WTC11 (cell line): Measurements from ENCODE around the gene ATN1. TPM values are rescaled to one million over a fixed set of nuclear protein-coding genes. Genes with fewer than 3 reads are reported as not detected.

ENCODE experiments used
- ATAC-seq: fragments of 200-7000 bp; cut with Tn5 transposase; 2 replicates; pipeline ENCODE4 v1.10.0; 2021; ENCODE audit warnings: mild to moderate bottlenecking, moderate library complexity
- CTCF ChIA-PET: fragments of 300-600 bp; sonication (Branson Sonifier 250); formaldehyde crosslinking; loops from one replicate; lab custom pipeline; 2021; ENCODE audit warnings: antibody characterized with exemption; lab: Charles Lee
- POLR2A ChIA-PET: fragments of 350-600 bp; sonication (Branson Sonifier 250); formaldehyde crosslinking; loops from one replicate; lab custom pipeline; 2021; ENCODE audit warnings: antibody characterized with exemption; lab: Charles Lee
- DNase-seq: peaks from one replicate; pipeline ENCODE4 v3.0.0; 2021; ENCODE audit warnings: low spot score
- H3K27ac Mint-ChIP-seq: 2 replicates; pipeline ENCODE4 v1.8.0; 2021; ENCODE audit warnings: mixed read lengths
- H3K27me3 Mint-ChIP-seq: 2 replicates; pipeline ENCODE4 v1.8.0; 2021; ENCODE audit warnings: low read depth, mild to moderate bottlenecking, moderate library complexity, mixed read lengths
- H3K36me3 Mint-ChIP-seq: 2 replicates; pipeline ENCODE4 v1.8.0; 2021; ENCODE audit warnings: mixed read lengths
- H3K4me1 Mint-ChIP-seq: 2 replicates; pipeline ENCODE4 v1.8.0; 2022; ENCODE audit warnings: mixed read lengths
- H3K4me3 Mint-ChIP-seq: 2 replicates; pipeline ENCODE4 v1.8.0; 2021; ENCODE audit warnings: mild to moderate bottlenecking, moderate library complexity, mixed read lengths
- H3K9me3 Mint-ChIP-seq: 2 replicates; pipeline ENCODE4 v1.8.0; 2021; ENCODE audit warnings: mixed read lengths
- CREM ChIP-seq: sonication (generic); formaldehyde crosslinking; IDR thresholded peaks from 2 replicates; pipeline ENCODE4 v1.8.1; 2022; ENCODE audit warnings: mild to moderate bottlenecking, missing genetic modification reagents, moderate library complexity
- FOXJ3 ChIP-seq: sonication (generic); formaldehyde crosslinking; IDR thresholded peaks from 2 replicates; pipeline ENCODE4 v1.9.0; 2021; ENCODE audit warnings: missing genetic modification reagents, mild to moderate bottlenecking, borderline replicate concordance
- FOXK1 ChIP-seq: sonication (generic); formaldehyde crosslinking; IDR thresholded peaks from 2 replicates; pipeline ENCODE4 v1.8.0; 2022; ENCODE audit warnings: mild to moderate bottlenecking, moderate library complexity, missing genetic modification reagents
- FOXP1 ChIP-seq: sonication (generic); formaldehyde crosslinking; IDR thresholded peaks from 2 replicates; pipeline ENCODE4 v1.8.0; 2022; ENCODE audit warnings: missing genetic modification reagents, mild to moderate bottlenecking, moderate library complexity, borderline replicate concordance
- GRHL2 ChIP-seq: fragments of 250-450 bp; sonication (Bioruptor Pico); IDR thresholded peaks from 2 replicates; pipeline ENCODE4 v1.8.0; 2022; ENCODE audit warnings: mild to moderate bottlenecking, moderate library complexity; ENCODE audit not compliant: insufficient replicate concordance, severe bottlenecking
- JAZF1 ChIP-seq: fragments of 250-450 bp; sonication (Bioruptor Pico); IDR thresholded peaks from 2 replicates; pipeline ENCODE4 v1.9.0; 2021; ENCODE audit warnings: moderate library complexity, mild to moderate bottlenecking, inconsistent platforms
- JUN ChIP-seq: sonication (generic); formaldehyde crosslinking; IDR thresholded peaks from 2 replicates; pipeline ENCODE4 v1.8.0; 2023; ENCODE audit warnings: mild to moderate bottlenecking, missing genetic modification reagents
- NFE2L1 ChIP-seq: sonication (generic); formaldehyde crosslinking; IDR thresholded peaks from 2 replicates; pipeline ENCODE4 v1.8.1; 2023; ENCODE audit warnings: missing genetic modification reagents
- NR1H2 ChIP-seq: sonication (generic); formaldehyde crosslinking; IDR thresholded peaks from 2 replicates; pipeline ENCODE4 v1.9.0; 2021; ENCODE audit warnings: mild to moderate bottlenecking, moderate library complexity, missing genetic modification reagents
- OVOL2 ChIP-seq: fragments of 250-450 bp; sonication (Bioruptor Pico); IDR thresholded peaks from 2 replicates; pipeline ENCODE4 v1.9.0; 2021; ENCODE audit warnings: mild to moderate bottlenecking, borderline replicate concordance
- SP1 ChIP-seq: sonication (generic); formaldehyde crosslinking; conservative IDR thresholded peaks from 2 replicates; pipeline ENCODE4 v1.8.1; 2022; ENCODE audit warnings: missing genetic modification reagents
- TEAD1 ChIP-seq: sonication (generic); formaldehyde crosslinking; IDR thresholded peaks from 2 replicates; pipeline ENCODE4 v1.8.0; 2022; ENCODE audit warnings: mild to moderate bottlenecking, missing genetic modification reagents
- ZBTB43 ChIP-seq: sonication (generic); formaldehyde crosslinking; IDR thresholded peaks from 2 replicates; pipeline ENCODE4 v1.8.1; 2023; ENCODE audit warnings: mild to moderate bottlenecking, missing genetic modification reagents
- ZNF219 ChIP-seq: sonication (generic); formaldehyde crosslinking; IDR thresholded peaks from 2 replicates; pipeline ENCODE4 v1.8.0; 2023; ENCODE audit warnings: missing genetic modification reagents, mild to moderate bottlenecking, borderline replicate concordance
- ZNF281 ChIP-seq: sonication (generic); formaldehyde crosslinking; IDR thresholded peaks from 2 replicates; pipeline ENCODE4 v1.8.0; 2023; ENCODE audit warnings: mild to moderate bottlenecking, missing genetic modification reagents
- total RNA-seq: library from RNA; stranded (reverse); gene quantifications from 3 replicates; pipeline ENCODE4 v1.2.3, GENCODE V29; 2021
- TF ChIP-seq, protein P1 (sequence below): sonication (generic); formaldehyde crosslinking; IDR thresholded peaks from 2 replicates; pipeline ENCODE4 v1.8.1; 2022; ENCODE audit warnings: low read depth, missing genetic modification reagents, borderline replicate concordance
- TF ChIP-seq, protein P2 (sequence below): sonication (generic); formaldehyde crosslinking; IDR thresholded peaks from 2 replicates; pipeline ENCODE4 v1.8.1; 2022; ENCODE audit warnings: missing genetic modification reagents, borderline replicate concordance
- TF ChIP-seq, protein P3 (sequence below): fragments of 250-450 bp; sonication (Bioruptor Pico); IDR thresholded peaks from 2 replicates; pipeline ENCODE4 v1.8.0; 2021; ENCODE audit warnings: mild to moderate bottlenecking

The ATN1 gene
- total RNA-seq, 1 experiment from 2014 or later = 87.1 TPM

- TF ChIP-seq, protein P1, sequence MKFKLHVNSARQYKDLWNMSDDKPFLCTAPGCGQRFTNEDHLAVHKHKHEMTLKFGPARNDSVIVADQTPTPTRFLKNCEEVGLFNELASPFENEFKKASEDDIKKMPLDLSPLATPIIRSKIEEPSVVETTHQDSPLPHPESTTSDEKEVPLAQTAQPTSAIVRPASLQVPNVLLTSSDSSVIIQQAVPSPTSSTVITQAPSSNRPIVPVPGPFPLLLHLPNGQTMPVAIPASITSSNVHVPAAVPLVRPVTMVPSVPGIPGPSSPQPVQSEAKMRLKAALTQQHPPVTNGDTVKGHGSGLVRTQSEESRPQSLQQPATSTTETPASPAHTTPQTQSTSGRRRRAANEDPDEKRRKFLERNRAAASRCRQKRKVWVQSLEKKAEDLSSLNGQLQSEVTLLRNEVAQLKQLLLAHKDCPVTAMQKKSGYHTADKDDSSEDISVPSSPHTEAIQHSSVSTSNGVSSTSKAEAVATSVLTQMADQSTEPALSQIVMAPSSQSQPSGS (CRISPR knock-in tag) = no peak
- TF ChIP-seq FOXK1 (CRISPR knock-in tag) = no peak
- TF ChIP-seq JUN (CRISPR knock-in tag) = no peak
These were observed 35.4 kb downstream of the ATN1 start (continued) for GRCh38 chr12:6963016-6963731.

- no peaks in the 10 kb centered on the region for H3K27me3 Mint-ChIP-seq
- peaks cover 37% of the 10 kb centered on the region for H3K36me3 Mint-ChIP-seq
- TF ChIP-seq JAZF1 (CRISPR knock-in tag) = no peak
- TF ChIP-seq NFE2L1 (CRISPR knock-in tag) = no peak
- TF ChIP-seq OVOL2 (CRISPR knock-in tag) = no peak
- TF ChIP-seq CREM (CRISPR knock-in tag) = no peak
- TF ChIP-seq FOXP1 (CRISPR knock-in tag) = no peak
- TF ChIP-seq FOXK1 (CRISPR knock-in tag) = no peak
- TF ChIP-seq, protein P2, sequence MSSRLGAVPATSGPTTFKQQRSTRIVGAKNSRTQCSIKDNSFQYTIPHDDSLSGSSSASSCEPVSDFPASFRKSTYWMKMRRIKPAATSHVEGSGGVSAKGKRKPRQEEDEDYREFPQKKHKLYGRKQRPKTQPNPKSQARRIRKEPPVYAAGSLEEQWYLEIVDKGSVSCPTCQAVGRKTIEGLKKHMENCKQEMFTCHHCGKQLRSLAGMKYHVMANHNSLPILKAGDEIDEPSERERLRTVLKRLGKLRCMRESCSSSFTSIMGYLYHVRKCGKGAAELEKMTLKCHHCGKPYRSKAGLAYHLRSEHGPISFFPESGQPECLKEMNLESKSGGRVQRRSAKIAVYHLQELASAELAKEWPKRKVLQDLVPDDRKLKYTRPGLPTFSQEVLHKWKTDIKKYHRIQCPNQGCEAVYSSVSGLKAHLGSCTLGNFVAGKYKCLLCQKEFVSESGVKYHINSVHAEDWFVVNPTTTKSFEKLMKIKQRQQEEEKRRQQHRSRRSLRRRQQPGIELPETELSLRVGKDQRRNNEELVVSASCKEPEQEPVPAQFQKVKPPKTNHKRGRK (CRISPR knock-in tag) = no peak
- TF ChIP-seq FOXJ3 (CRISPR knock-in tag) = no peak
- no peak for TF ChIP-seq ZBTB43 (CRISPR knock-in tag)
- TF ChIP-seq, all 79 proteins: peak for 0
- DNase-seq (no peak), ATAC-seq (no peak)
- Mint-ChIP-seq H3K4me1 (peaks cover 59% of the 10 kb centered on the region), H3K9me3 (no peaks in the 10 kb centered on the region), H3K27ac (peak overlapping the region; percentile 95), H3K4me3 (peak overlapping the region; percentile 75)
- ChIA-PET CTCF (interaction anchor here (0.7 to 9.7 kb wide), 16 partner anchors 12 to 181 kb away, joined by 3 to 296 read pairs (median 8); partner anchors contain the start of genes ATN1, C12orf57, CDCA3 and LPCAT3), POLR2A (interaction anchor here (0.7 to 6.6 kb wide), 5 partner anchors 19 to 97 kb away, joined by 3 to 167 read pairs (median 5); partner anchors contain the start of genes C12orf57, RNU7-1 and SPSB2)
These were observed 36.1 kb downstream of the ATN1 start for GRCh38 chr12:6963791-6964413.

- ATAC-seq (no peak), DNase-seq (no peak)
- H3K4me1 Mint-ChIP-seq = peaks cover 60% of the 10 kb centered on the region
- peak overlapping the region; percentile 95 for H3K27ac Mint-ChIP-seq
- no peaks in the 10 kb centered on the region for H3K27me3 Mint-ChIP-seq
- H3K9me3 Mint-ChIP-seq = no peaks in the 10 kb centered on the region
- peaks cover 43% of the 10 kb centered on the region for H3K36me3 Mint-ChIP-seq
- peak overlapping the region; percentile 75 for H3K4me3 Mint-ChIP-seq
- POLR2A ChIA-PET = interaction anchor here (1.3 to 6.6 kb wide), 3 partner anchors 20 to 91 kb away, joined by 5 to 167 read pairs (median 7); partner anchors contain the start of genes C12orf57, RNU7-1 and SPSB2
- CTCF ChIA-PET = interaction anchor here (0.5 to 9.7 kb wide), 25 partner anchors 9 to 275 kb away, joined by 3 to 296 read pairs (median 4); partner anchors contain the start of genes ATN1, C12orf57, CDCA3 and LPCAT3
- TF ChIP-seq ZNF219 (CRISPR knock-in tag) (no peak), NR1H2 (CRISPR knock-in tag) (no peak), TEAD1 (no peak), GRHL2 (CRISPR knock-in tag) (no peak), SP1 (CRISPR knock-in tag) (no peak), ZNF281 (CRISPR knock-in tag) (no peak), FOXP1 (CRISPR knock-in tag) (0 out of 2 replicates have a peak, but pooled peaks have one; percentile 39)
- TF ChIP-seq, protein P3, sequence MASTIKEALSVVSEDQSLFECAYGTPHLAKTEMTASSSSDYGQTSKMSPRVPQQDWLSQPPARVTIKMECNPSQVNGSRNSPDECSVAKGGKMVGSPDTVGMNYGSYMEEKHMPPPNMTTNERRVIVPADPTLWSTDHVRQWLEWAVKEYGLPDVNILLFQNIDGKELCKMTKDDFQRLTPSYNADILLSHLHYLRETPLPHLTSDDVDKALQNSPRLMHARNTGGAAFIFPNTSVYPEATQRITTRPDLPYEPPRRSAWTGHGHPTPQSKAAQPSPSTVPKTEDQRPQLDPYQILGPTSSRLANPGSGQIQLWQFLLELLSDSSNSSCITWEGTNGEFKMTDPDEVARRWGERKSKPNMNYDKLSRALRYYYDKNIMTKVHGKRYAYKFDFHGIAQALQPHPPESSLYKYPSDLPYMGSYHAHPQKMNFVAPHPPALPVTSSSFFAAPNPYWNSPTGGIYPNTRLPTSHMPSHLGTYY (CRISPR knock-in tag) = 0 out of 2 replicates have a peak, but pooled peaks have one; percentile 14
These were observed 36.9 kb downstream of the ATN1 start for GRCh38 chr12:6964605-6965025.
